ENCODE data around the gene IFRD1.

The IFRD1 gene

GRCh38 chr7:112485766-112486165 lies 35.5 kb downstream of the IFRD1 start:
- TF ChIP-seq, protein P1, sequence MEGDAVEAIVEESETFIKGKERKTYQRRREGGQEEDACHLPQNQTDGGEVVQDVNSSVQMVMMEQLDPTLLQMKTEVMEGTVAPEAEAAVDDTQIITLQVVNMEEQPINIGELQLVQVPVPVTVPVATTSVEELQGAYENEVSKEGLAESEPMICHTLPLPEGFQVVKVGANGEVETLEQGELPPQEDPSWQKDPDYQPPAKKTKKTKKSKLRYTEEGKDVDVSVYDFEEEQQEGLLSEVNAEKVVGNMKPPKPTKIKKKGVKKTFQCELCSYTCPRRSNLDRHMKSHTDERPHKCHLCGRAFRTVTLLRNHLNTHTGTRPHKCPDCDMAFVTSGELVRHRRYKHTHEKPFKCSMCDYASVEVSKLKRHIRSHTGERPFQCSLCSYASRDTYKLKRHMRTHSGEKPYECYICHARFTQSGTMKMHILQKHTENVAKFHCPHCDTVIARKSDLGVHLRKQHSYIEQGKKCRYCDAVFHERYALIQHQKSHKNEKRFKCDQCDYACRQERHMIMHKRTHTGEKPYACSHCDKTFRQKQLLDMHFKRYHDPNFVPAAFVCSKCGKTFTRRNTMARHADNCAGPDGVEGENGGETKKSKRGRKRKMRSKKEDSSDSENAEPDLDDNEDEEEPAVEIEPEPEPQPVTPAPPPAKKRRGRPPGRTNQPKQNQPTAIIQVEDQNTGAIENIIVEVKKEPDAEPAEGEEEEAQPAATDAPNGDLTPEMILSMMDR (IDR thresholded peaks at IDR 0.05; ENCODE audit: low read depth, low read length, missing control alignments): no peak
- no peak for DNase-seq (ENCODE audit: low read depth)

GRCh38 chr7:112487457-112488263 lies 37.4 kb downstream of the IFRD1 start:
- TF ChIP-seq, protein P1 (IDR thresholded peaks at IDR 0.05; ENCODE audit: low read depth, low read length, missing control alignments): no peak

More at GRCh38 chr7:112485766-112486165, 35.5 kb downstream of the IFRD1 start:
- H3K4me3 ChIP-seq (ENCODE audit: low read depth, low read length): no peak overlapping the region

GRCh38 chr7:112488264-112488552 lies 37.9 kb downstream of the IFRD1 start:
- TF ChIP-seq, protein P1 (IDR thresholded peaks at IDR 0.05; ENCODE audit: low read depth, low read length, missing control alignments): no peak
- DNase-seq (ENCODE audit: low read depth): no peak
- H3K4me3 ChIP-seq (ENCODE audit: low read depth, low read length): no peak overlapping the region

More at GRCh38 chr7:112487457-112488263, 37.4 kb downstream of the IFRD1 start:
- DNase-seq (ENCODE audit: low read depth): no peak
- no peak overlapping the region for H3K4me3 ChIP-seq (ENCODE audit: low read depth, low read length)

DNA sequence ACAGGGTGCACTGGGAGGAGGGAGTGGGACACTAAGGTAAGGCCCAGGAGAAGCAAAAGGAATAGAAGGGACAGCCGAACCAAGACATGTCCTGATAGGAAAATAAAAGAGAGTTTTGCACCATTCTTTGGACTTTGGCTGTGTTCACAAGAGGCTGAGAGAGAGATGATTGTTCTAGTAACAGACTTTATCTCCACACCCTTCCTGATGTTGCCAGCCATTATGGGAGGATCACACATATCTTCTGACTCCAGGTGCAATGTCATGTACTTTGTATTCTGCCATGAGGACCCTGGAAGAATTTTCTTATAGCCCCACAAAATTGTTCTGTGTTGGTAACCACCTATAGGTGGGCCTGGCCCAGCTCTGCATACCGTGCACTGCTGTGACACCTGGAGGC lies 41.9 kb downstream of the IFRD1 start:
- H3K4me3 ChIP-seq (ENCODE audit: low read depth, low read length): no peak overlapping the region
- TF ChIP-seq, protein P1 (IDR thresholded peaks at IDR 0.05; ENCODE audit: low read depth, low read length, missing control alignments): no peak
- DNase-seq (ENCODE audit: low read depth): no peak

DNA sequence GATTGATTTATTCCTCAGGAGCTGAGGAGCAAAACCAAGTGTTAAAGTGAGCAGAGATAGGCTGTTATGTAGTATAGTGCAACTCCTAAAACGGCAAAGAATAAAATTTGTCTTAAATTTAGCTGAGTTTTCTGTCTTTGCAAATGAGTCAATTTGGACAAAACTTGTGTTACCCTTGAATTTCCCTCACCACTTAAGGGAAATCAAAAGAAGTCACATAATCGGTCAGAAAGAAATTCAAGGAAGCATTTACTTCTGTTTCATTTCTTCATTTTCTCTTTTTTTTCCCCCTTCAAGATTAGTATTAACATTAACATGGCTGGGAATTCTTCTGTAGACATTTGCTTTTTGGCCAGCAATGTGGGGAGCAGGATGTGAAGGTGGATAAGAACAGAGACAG lies 44.4 kb downstream of the IFRD1 start:
- DNase-seq (ENCODE audit: low read depth): no peak
- TF ChIP-seq, protein P1 (IDR thresholded peaks at IDR 0.05; ENCODE audit: low read depth, low read length, missing control alignments): no peak

DNA sequence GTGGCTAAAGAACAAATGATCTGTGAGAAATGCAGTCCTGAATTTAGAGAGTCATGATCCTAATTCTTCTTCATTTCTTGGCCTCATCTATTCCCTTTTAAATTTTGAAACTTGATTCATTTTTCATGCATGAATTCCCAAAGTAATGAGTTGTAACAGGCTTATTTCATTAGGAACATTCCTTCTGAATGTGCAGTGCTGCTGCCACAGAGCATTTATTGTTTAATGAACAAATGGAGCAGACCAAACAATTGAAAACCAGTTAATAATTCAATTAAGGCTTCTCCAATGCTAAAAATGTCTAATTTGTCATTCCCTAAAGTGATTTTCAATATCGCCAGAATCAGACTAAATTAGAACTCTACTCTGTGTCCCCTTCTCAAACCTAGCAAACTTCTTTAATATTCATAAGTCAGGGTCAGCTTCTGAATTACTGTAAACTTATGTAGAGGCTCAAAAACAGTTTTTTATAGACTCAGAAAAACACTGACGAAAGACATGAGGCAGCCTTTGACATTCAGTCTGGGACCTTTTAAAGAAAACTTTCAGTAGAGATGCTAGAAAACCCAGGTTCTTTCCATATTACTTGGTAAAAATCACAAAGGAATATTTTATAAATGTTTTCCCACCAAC lies 45.0 kb downstream of the IFRD1 start:
- TF ChIP-seq, protein P1 (IDR thresholded peaks at IDR 0.05; ENCODE audit: low read depth, low read length, missing control alignments): no peak
- H3K4me3 ChIP-seq (ENCODE audit: low read depth, low read length): no peak overlapping the region
- DNase-seq (ENCODE audit: low read depth): no peak

More for the DNA sequence above, 44.4 kb downstream of the IFRD1 start:
- no peak overlapping the region for H3K4me3 ChIP-seq (ENCODE audit: low read depth, low read length)
